CD4-positive, alpha-beta T cell (primary cell): ENCODE results near the gene LCAT. TPM values are rescaled to one million over a fixed set of nuclear protein-coding genes. Genes with fewer than 3 reads are reported as not detected.

Experiments
- ATAC-seq: fragments of 200-7000 bp; cut with Tn5 transposase; one replicate; pipeline ENCODE4 v1.10.0; 2022; ENCODE audit warnings: mild to moderate bottlenecking; ENCODE audit not compliant: poor library complexity
- CTCF ChIA-PET: fragments of 350-600 bp; sonication (Branson Sonifier 250); formaldehyde crosslinking; loops from one replicate; lab custom pipeline; 2021; ENCODE audit warnings: antibody characterized with exemption, inconsistent platforms; lab: Charles Lee
- POLR2A ChIA-PET: fragments of 350-600 bp; sonication (Branson Sonifier 250); formaldehyde crosslinking; loops from one replicate; lab custom pipeline; 2021; ENCODE audit warnings: antibody characterized with exemption, inconsistent platforms; lab: Charles Lee
- DNase-seq, 14 experiments: peaks; one replicate each; pipeline ENCODE4 v3.0.0-alpha.2; 2013 to 2020; ENCODE audit warnings: mixed read lengths in 2 of 14
- H3K27ac ChIP-seq, 2 donors: one replicate each; pipeline versions ENCODE4 v1.5.1 to v1.7.0; 2013; ENCODE audit warnings: low read length in 2 of 2, low read depth in 1 of 2, mild to moderate bottlenecking in 1 of 2
- H3K27me3 ChIP-seq, 2 experiments: 1 replicate in 1 of 2; 2 replicates in 1 of 2; pipeline versions ENCODE4 v1.6.1 to v1.7.0; 2013; ENCODE audit warnings: low read length in 2 of 2, control low read depth in 1 of 2, mild to moderate bottlenecking in 1 of 2, moderate library complexity in 1 of 2; ENCODE audit not compliant: insufficient read depth in 2 of 2, control insufficient read depth in 1 of 2
- H3K36me3 ChIP-seq: one replicate; pipeline ENCODE4 v1.6.1; 2013; ENCODE audit warnings: low read length, control low read depth; ENCODE audit not compliant: insufficient read depth
- H3K4me1 ChIP-seq: one replicate; pipeline ENCODE4 v1.6.1; 2013; ENCODE audit warnings: low read length, control low read depth; ENCODE audit not compliant: insufficient read depth
- H3K4me3 ChIP-seq: one replicate; pipeline ENCODE4 v1.5.1; 2013; ENCODE audit warnings: mild to moderate bottlenecking, low read length, moderate library complexity
- H3K9me3 ChIP-seq, 2 experiments: 1 replicate in 1 of 2; 2 replicates in 1 of 2; pipeline versions ENCODE4 v1.6.1 to v1.7.0; 2013; ENCODE audit warnings: low read length in 2 of 2, mild to moderate bottlenecking in 2 of 2, control low read depth in 1 of 2, moderate library complexity in 1 of 2; ENCODE audit not compliant: control insufficient read depth in 1 of 2, insufficient read depth in 1 of 2
- H3K27ac Mint-ChIP-seq: one replicate; pipeline ENCODE4 v1.8.0; 2020; ENCODE audit warnings: mixed read lengths
- H3K27me3 Mint-ChIP-seq: one replicate; pipeline ENCODE4 v1.8.0; 2021; ENCODE audit warnings: mixed read lengths
- H3K36me3 Mint-ChIP-seq: one replicate; pipeline ENCODE4 v1.8.0; 2021; ENCODE audit warnings: low read depth, mixed read lengths
- H3K4me1 Mint-ChIP-seq: one replicate; pipeline ENCODE4 v1.8.0; 2021; ENCODE audit warnings: low read depth, mixed read lengths
- H3K4me3 Mint-ChIP-seq: one replicate; pipeline ENCODE4 v1.8.0; 2020; ENCODE audit warnings: mild to moderate bottlenecking, mixed read lengths
- H3K9me3 Mint-ChIP-seq: one replicate; pipeline ENCODE4 v1.8.0; 2020; ENCODE audit warnings: mixed read lengths
- CTCF ChIP-seq: fragments of 200-600 bp; IDR thresholded peaks from one replicate; pipeline ENCODE4 v1.8.0; 2022; ENCODE audit warnings: antibody characterized with exemption, mild to moderate bottlenecking
- intact Hi-C, 2 experiments: fragments of 100-400 bp; cut with DNase I in 1 of 2; cut with micrococcal nuclease in 1 of 2; formaldehyde crosslinking; loops; one replicate each; pipeline versions ENCODE4 v1.15.1 to v1.9.0; 2023 to 2025; cut with DNase I, micrococcal nuclease
- total RNA-seq, 174 experiments: library from RNA in 2 of 174; stranded (reverse) in 2 of 174; gene quantifications; one replicate each; pipeline ENCODE4 v1.2.3 and lab custom pipeline; 2021 to 2026

Gene LCAT
- total RNA-seq, 2 experiments from 2014 or later, result 5.9 to 6.3 TPM

- H3K36me3 Mint-ChIP-seq, result peaks cover 27% of the 10 kb centered on the region
- H3K4me3 ChIP-seq, result peak overlapping the region; percentile 63
- H3K9me3 Mint-ChIP-seq, result no peaks in the 10 kb centered on the region
- peak overlapping the region; percentile 93 for H3K27ac Mint-ChIP-seq
- no peak for TF ChIP-seq CTCF
- no peaks in the 10 kb centered on the region for H3K27me3 Mint-ChIP-seq
- no peak for ATAC-seq
- no peaks in the 10 kb centered on the region for H3K27me3 ChIP-seq
- H3K27ac ChIP-seq, result peak overlapping the region; percentile 70 to 76
- peak overlapping the region; percentile 15 for H3K4me3 Mint-ChIP-seq
- no peak for DNase-seq
- H3K4me1 Mint-ChIP-seq, result peaks cover 39% of the 10 kb centered on the region
- POLR2A ChIA-PET, result interaction anchor here (1.1 to 1.7 kb wide), 3 partner anchors 11 to 48 kb away, joined by 4 to 6 read pairs (median 4); no protein-coding TSS in a partner anchor
- peaks cover 50% of the 10 kb centered on the region for H3K4me1 ChIP-seq
- H3K9me3 ChIP-seq, result peaks cover 0 to 5% of the 10 kb centered on the region in 2 experiments
- CTCF ChIA-PET, result no interaction called here
- intact Hi-C loops, result loop anchor here (1.0 to 2.0 kb wide), 4 partner anchors 30 to 238 kb away; partner anchors contain the start of genes DDX28 (in 2 of the 2) and DUS2 (in 2 of the 2)
- H3K36me3 ChIP-seq, result peaks cover 21% of the 10 kb centered on the region
Observed at GRCh38 chr16:67992661-67993206, 48.8 kb upstream of the LCAT start.

DNA sequence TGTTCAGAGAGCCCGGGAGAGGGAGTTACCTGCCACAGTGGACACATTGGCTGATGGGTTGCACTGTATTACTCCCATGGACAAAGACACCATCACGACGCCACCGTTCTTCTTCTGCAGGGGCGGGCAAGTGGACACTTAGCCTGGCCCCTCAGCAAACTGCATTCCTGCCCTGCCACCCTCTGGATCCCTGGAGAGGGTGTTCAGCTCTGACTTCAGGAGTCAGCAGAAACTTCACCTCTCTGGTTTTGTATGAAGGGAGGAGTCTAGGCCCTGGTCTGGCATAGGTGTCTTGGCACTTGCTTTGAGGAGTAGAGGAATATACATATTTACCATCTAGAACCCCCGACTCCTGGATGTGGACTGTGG lies 46.1 kb upstream of the LCAT start:
- intact Hi-C loops, result no loop called here
- H3K36me3 Mint-ChIP-seq, result peaks cover 9% of the 10 kb centered on the region
- no peak overlapping the region for H3K4me3 ChIP-seq
- H3K27ac ChIP-seq, result peak overlapping the region in 1 of 2 donors; percentile 11
- no peaks in the 10 kb centered on the region for H3K9me3 Mint-ChIP-seq
- no peak for TF ChIP-seq CTCF
- ChIA-PET CTCF (no interaction called here), POLR2A (interaction anchor here (1.2 kb wide), 1 partner anchor 55 kb away, joined by 7 read pairs; no protein-coding TSS in a partner anchor)
- peaks cover 30% of the 10 kb centered on the region for H3K4me1 Mint-ChIP-seq
- no peaks in the 10 kb centered on the region for H3K27me3 ChIP-seq
- H3K36me3 ChIP-seq, result peaks cover 17% of the 10 kb centered on the region
- H3K4me1 ChIP-seq, result peaks cover 31% of the 10 kb centered on the region
- H3K27me3 Mint-ChIP-seq, result no peaks in the 10 kb centered on the region
- H3K4me3 Mint-ChIP-seq, result no peak overlapping the region
- no peak for DNase-seq
- H3K27ac Mint-ChIP-seq, result peak overlapping the region; percentile 60
- ATAC-seq, result no peak
- H3K9me3 ChIP-seq, result no peaks in the 10 kb centered on the region

GRCh38 chr16:67989322-67990017 lies 45.5 kb upstream of the LCAT start:
- Histone ChIP-seq H3K9me3 (no peaks in the 10 kb centered on the region), H3K27ac (peak overlapping the region in 1 of 2 donors; percentile 11), H3K4me3 (no peak overlapping the region), H3K27me3 (no peaks in the 10 kb centered on the region), H3K4me1 (peaks cover 31% of the 10 kb centered on the region), H3K36me3 (peaks cover 17% of the 10 kb centered on the region)
- Mint-ChIP-seq H3K27me3 (no peaks in the 10 kb centered on the region), H3K4me1 (peaks cover 29% of the 10 kb centered on the region), H3K27ac (peak overlapping the region; percentile 60), H3K4me3 (no peak overlapping the region), H3K36me3 (peaks cover 9% of the 10 kb centered on the region), H3K9me3 (no peaks in the 10 kb centered on the region)
- intact Hi-C loops, result no loop called here
- CTCF ChIA-PET, result interaction anchor here (0.9 kb wide), 1 partner anchor 51 kb away, joined by 4 read pairs; no protein-coding TSS in a partner anchor
- no peak for DNase-seq
- POLR2A ChIA-PET, result interaction anchor here (1.1 to 5.1 kb wide), 3 partner anchors 14 to 54 kb away, joined by 4 to 23 read pairs (median 7); no protein-coding TSS in a partner anchor
- no peak for TF ChIP-seq CTCF
- no peak for ATAC-seq
